H1 (cell line): ENCODE measurements around the gene CPSF2. TPM values are rescaled to one million over a fixed set of nuclear protein-coding genes. Genes with fewer than 3 reads are reported as not detected.

Source experiments
- CTCF ChIA-PET: fragments of 300-600 bp; sonication (Branson Sonifier 250); formaldehyde crosslinking; loops from one replicate; lab custom pipeline; 2021; ENCODE audit not compliant: partially characterized antibody; lab: Charles Lee
- POLR2A ChIA-PET: fragments of 300-600 bp; sonication (Branson Sonifier 250); formaldehyde crosslinking; loops from one replicate; lab custom pipeline; 2021; ENCODE audit warnings: inconsistent platforms; ENCODE audit not compliant: partially characterized antibody; lab: Charles Lee
- DNase-seq, 2 experiments: peaks; one replicate each; pipeline versions ENCODE4 v3.0.0 to v3.0.0-alpha.2; 2010 to 2022; ENCODE audit warnings: low spot score in 2 of 2, low read depth in 1 of 2, mixed read lengths in 1 of 2
- FAIRE-seq: peaks from 2 replicates; lab custom pipeline; 2011; peaks lifted over from hg19 to GRCh38; lab: Jason Lieb, UNC
- H2AFZ ChIP-seq: 2 replicates; pipeline ENCODE4 v1.8.1; 2012; ENCODE audit warnings: low read length, inconsistent platforms
- H2AK5ac ChIP-seq: 2 replicates; pipeline ENCODE4 v1.6.1; 2013; ENCODE audit warnings: low read depth, low read length
- H2BK120ac ChIP-seq: replicated peaks from 2 replicates; pipeline ENCODE3; 2013; ENCODE audit warnings: low read depth, low read length, inconsistent platforms
- H2BK12ac ChIP-seq: 2 replicates; pipeline ENCODE4 v1.6.1; 2013; ENCODE audit warnings: low read depth, low read length
- H2BK15ac ChIP-seq: 2 replicates; pipeline ENCODE4 v1.6.1; 2013; ENCODE audit warnings: low read length
- H2BK20ac ChIP-seq: 2 replicates; pipeline ENCODE4 v1.6.1; 2013; ENCODE audit warnings: low read length
- H2BK5ac ChIP-seq: 2 replicates; pipeline ENCODE4 v1.6.1; 2013; ENCODE audit warnings: low read depth, low read length
- H3K14ac ChIP-seq: 2 replicates; pipeline ENCODE4 v1.6.1; 2013; ENCODE audit warnings: inconsistent platforms; ENCODE audit not compliant: insufficient read length
- H3K18ac ChIP-seq: 2 replicates; pipeline ENCODE4 v1.6.1; 2013; ENCODE audit warnings: low read length; ENCODE audit errors: extremely low read depth
- H3K23ac ChIP-seq: 2 replicates; pipeline ENCODE4 v1.6.1; 2013; ENCODE audit warnings: inconsistent platforms; ENCODE audit not compliant: insufficient read length
- H3K23me2 ChIP-seq: 2 replicates; pipeline ENCODE4 v1.6.1; 2013; ENCODE audit warnings: low read depth, low read length
- H3K27ac ChIP-seq: 2 replicates; pipeline ENCODE4 v1.6.1; 2011; ENCODE audit warnings: low read depth, low read length, inconsistent platforms
- H3K27me3 ChIP-seq, 4 experiments: replicated peaks in 1 of 4; 1 replicate in 1 of 4; 2 replicates in 3 of 4; pipeline versions ENCODE4 v1.6.1 to v1.8.1; 2011 to 2013; ENCODE audit warnings: low read length in 3 of 4, mild to moderate bottlenecking in 3 of 4, inconsistent platforms in 2 of 4, mixed read lengths in 2 of 4, moderate library complexity in 1 of 4; ENCODE audit not compliant: control insufficient read depth in 3 of 4, insufficient read depth in 3 of 4; ENCODE audit errors: extremely low read depth in 1 of 4
- H3K36me3 ChIP-seq, 4 experiments: 2 replicates each; pipeline versions ENCODE4 v1.6.1 to v1.8.1; 2011 to 2013; ENCODE audit warnings: mild to moderate bottlenecking in 4 of 4, low read length in 3 of 4, moderate library complexity in 2 of 4, control low read depth in 1 of 4, inconsistent platforms in 1 of 4; ENCODE audit not compliant: insufficient read depth in 4 of 4, control insufficient read depth in 2 of 4
- H3K4ac ChIP-seq: replicated peaks from 2 replicates; pipeline ENCODE3; 2013; ENCODE audit warnings: low read length, low read depth, mixed read lengths, inconsistent platforms; ENCODE audit not compliant: insufficient read length
- H3K4me1 ChIP-seq, 4 experiments: replicated peaks in 1 of 4; 1 replicate in 1 of 4; 2 replicates in 3 of 4; pipeline versions ENCODE4 v1.6.1 to v1.8.1; 2011 to 2013; ENCODE audit warnings: low read length in 3 of 4, inconsistent platforms in 2 of 4, mixed read lengths in 1 of 4; ENCODE audit not compliant: insufficient read depth in 4 of 4, control insufficient read depth in 3 of 4
- H3K4me2 ChIP-seq, 2 experiments: 2 replicates each; pipeline versions ENCODE4 v1.6.1 to v1.8.1; 2011 to 2013; ENCODE audit warnings: low read depth in 2 of 2, low read length in 2 of 2, control low read depth in 1 of 2, inconsistent platforms in 1 of 2, mild to moderate bottlenecking in 1 of 2; ENCODE audit not compliant: insufficient read depth in 1 of 2
- H3K4me3 ChIP-seq, 4 experiments: fragments of 200-600, 300-600 bp in 1 of 4; sonication (generic), shearing (Covaris generic), sonication (Bioruptor Twin) in 1 of 4; 2 replicates each; pipeline versions ENCODE4 v1.5.1 to v1.8.1; 2011 to 2016; ENCODE audit warnings: low read length in 4 of 4, low read depth in 3 of 4, control low read depth in 2 of 4, inconsistent platforms in 2 of 4, mild to moderate bottlenecking in 2 of 4, mixed read lengths in 1 of 4, moderate library complexity in 1 of 4; ENCODE audit not compliant: insufficient read depth in 2 of 4; ENCODE audit errors: extremely low read depth in 1 of 4
- H3K56ac ChIP-seq: replicated peaks from 2 replicates; pipeline ENCODE3; 2013; ENCODE audit warnings: low read depth, mild to moderate bottlenecking, mixed read lengths, low read length, inconsistent platforms; ENCODE audit not compliant: insufficient read length
- H3K79me1 ChIP-seq: 2 replicates; pipeline ENCODE4 v1.6.1; 2013; ENCODE audit warnings: low read depth, low read length, control low read depth
- H3K79me2 ChIP-seq, 2 experiments: 2 replicates each; pipeline versions ENCODE4 v1.6.1 to v1.8.1; 2012 to 2013; ENCODE audit warnings: low read length in 2 of 2, mild to moderate bottlenecking in 2 of 2, inconsistent platforms in 1 of 2; ENCODE audit not compliant: insufficient read depth in 2 of 2, control insufficient read depth in 1 of 2
- H3K9ac ChIP-seq, 4 experiments: replicated peaks in 1 of 4; 1 replicate in 1 of 4; 2 replicates in 3 of 4; pipeline versions ENCODE4 v1.6.1 to v1.8.1; 2011 to 2013; ENCODE audit warnings: low read depth in 3 of 4, low read length in 3 of 4, control low read depth in 2 of 4, mild to moderate bottlenecking in 2 of 4, moderate library complexity in 2 of 4, inconsistent platforms in 1 of 4; ENCODE audit errors: extremely low read depth in 1 of 4
- H3K9me3 ChIP-seq, 2 experiments: 2 replicates each; pipeline versions ENCODE4 v1.6.1 to v1.8.1; 2012 to 2013; ENCODE audit warnings: mild to moderate bottlenecking in 2 of 2, moderate library complexity in 2 of 2, control low read depth in 1 of 2, inconsistent platforms in 1 of 2, low read depth in 1 of 2, low read length in 1 of 2, mixed read lengths in 1 of 2; ENCODE audit not compliant: insufficient read depth in 2 of 2
- H4K20me1 ChIP-seq, 2 experiments: replicated peaks in 1 of 2; 2 replicates each; pipeline versions ENCODE3 to v1.8.1; 2011 to 2013; ENCODE audit warnings: inconsistent platforms in 2 of 2, low read length in 2 of 2, mild to moderate bottlenecking in 1 of 2; ENCODE audit not compliant: insufficient read depth in 2 of 2, control insufficient read depth in 1 of 2
- H4K5ac ChIP-seq: 2 replicates; pipeline ENCODE4 v1.6.1; 2013; ENCODE audit warnings: low read length, low read depth, mixed read lengths, inconsistent platforms; ENCODE audit not compliant: insufficient read length
- H4K8ac ChIP-seq: 2 replicates; pipeline ENCODE4 v1.8.0; 2013; ENCODE audit warnings: mild to moderate bottlenecking, moderate library complexity, low read length, inconsistent platforms; ENCODE audit not compliant: insufficient read depth; ENCODE audit errors: extremely low read depth
- H4K91ac ChIP-seq: replicated peaks from 2 replicates; pipeline ENCODE3; 2013; ENCODE audit warnings: low read length, mixed read lengths, inconsistent platforms; ENCODE audit not compliant: insufficient read length
- BACH1 ChIP-seq: IDR thresholded peaks from 2 replicates; pipeline ENCODE4 v1.6.1; 2012; ENCODE audit warnings: low read length, improper control_type of control experiment
- BCL11A ChIP-seq, 2 experiments: IDR thresholded peaks; one replicate each; pipeline ENCODE4 v1.6.1; 2011; ENCODE audit warnings: low read depth in 2 of 2, low read length in 2 of 2, mild to moderate bottlenecking in 2 of 2
- POLR2AphosphoS5 ChIP-seq: IDR thresholded peaks from 2 replicates; pipeline ENCODE4 v1.6.1; 2011; ENCODE audit warnings: low read depth, low read length
- TAF7 ChIP-seq: optimal IDR thresholded peaks from 2 replicates; pipeline ENCODE3; 2011; ENCODE audit warnings: low read depth, mild to moderate bottlenecking, inconsistent platforms, low read length, moderate library complexity, borderline replicate concordance
- WGBS, 2 experiments: shearing (Covaris generic) in 1 of 2; methylation state at CpG; one replicate each; pipeline versions ENCODE4 v1.1.6 to v1.1.7; 2013 to 2015; ENCODE audit warnings: low lambda C conversion rate in 2 of 2, mixed read lengths in 2 of 2, inconsistent platforms in 1 of 2, low coverage in 1 of 2, missing lambda C conversion rate in 1 of 2; ENCODE audit not compliant: insufficient replicate concordance in 2 of 2, insufficient coverage in 1 of 2, insufficient read length in 1 of 2; ENCODE audit errors: extremely low coverage in 1 of 2, missing lambda C conversion rate in 1 of 2; 5-methylcytosine and 5-hydroxymethylcytosine counted together
- polyA plus RNA-seq, 7 experiments: library from polyadenylated mRNA; depleted of rRNA in 3 of 7; stranded (reverse) in 5 of 7; unstranded in 2 of 7; fragments of >200 nt in 5 of 7; fragments of 200-250 nt in 2 of 7; gene quantifications; 1 replicate in 5 of 7; 2 replicates in 1 of 7; 4 replicates in 1 of 7; pipeline versions ENCODE4 v1.2.1 to v1.2.3, GENCODE V29; 2011 to 2013; ENCODE audit warnings: missing spikeins in 2 of 7, mixed read lengths in 2 of 7
- total RNA-seq: library from RNA; stranded (reverse); fragmentation: NEBNext Ultra II Directional; extraction: Animal tissue kit (Norgen Biotek cat#: 25700); gene quantifications from 2 replicates; pipeline ENCODE4 v1.2.1, GENCODE V29; 2021

Gene CPSF2
- total and polyA plus RNA-seq, 2 of the 8 experiments (the other 6 are each of a cell fraction or from before 2014, with no cell fraction given), result 11.3 to 130 TPM

DNA sequence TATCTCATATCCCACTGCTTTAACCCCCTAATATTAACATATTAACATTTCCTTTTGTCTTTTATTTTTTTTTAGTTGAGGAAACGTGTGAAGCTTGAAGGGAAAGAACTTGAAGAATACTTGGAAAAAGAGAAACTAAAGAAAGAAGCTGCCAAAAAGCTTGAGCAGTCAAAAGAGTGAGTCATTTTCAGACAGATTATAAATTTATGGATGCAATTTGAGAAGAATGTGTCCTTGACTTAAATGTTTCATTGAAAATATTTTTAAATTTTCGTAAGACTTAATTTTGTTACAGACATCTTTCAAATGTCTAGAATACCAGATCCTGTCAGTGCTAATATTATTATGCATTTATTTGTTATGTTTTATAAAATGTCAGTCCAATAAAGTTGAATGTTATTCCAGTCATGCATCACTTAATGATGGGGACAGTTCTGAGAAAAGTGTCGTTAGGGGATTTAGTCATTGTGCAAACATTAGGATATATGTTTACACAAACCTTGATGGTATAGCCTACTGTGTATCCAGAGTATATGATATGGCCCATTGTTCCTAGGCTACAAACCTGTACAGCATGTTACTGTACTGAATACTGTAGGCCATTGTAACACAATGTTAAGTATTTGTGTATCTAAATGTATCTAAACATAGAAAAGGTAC lies 32.6 kb downstream of the CPSF2 start:
- H3K9ac ChIP-seq, result no peak overlapping the region
- TF ChIP-seq BCL11A (IDR thresholded peaks at IDR 0.05; ENCODE audit: low read depth in 2 of 2, low read length in 2 of 2) (no peak), BACH1 (no peak), TAF7 (no peak), POLR2AphosphoS5 (no peak)
- CTCF ChIA-PET, result interaction anchor here (0.7 to 1.3 kb wide), 3 partner anchors 25 to 867 kb away, joined by 3 to 4 read pairs (median 3); no protein-coding TSS in a partner anchor
- H4K91ac ChIP-seq, result no peak overlapping the region
- no peak overlapping the region for H3K4ac ChIP-seq
- H3K23me2 ChIP-seq, result no peaks in the 10 kb centered on the region
- no peak overlapping the region for H2BK12ac ChIP-seq
- no peak overlapping the region for H3K14ac ChIP-seq
- H3K79me2 ChIP-seq, result no peaks in the 10 kb centered on the region
- no peaks in the 10 kb centered on the region for H3K27me3 ChIP-seq
- no peaks in the 10 kb centered on the region for H3K9me3 ChIP-seq
- H3K4me2 ChIP-seq, result no peak overlapping the region
- no peaks in the 10 kb centered on the region for H4K20me1 ChIP-seq
- no peak overlapping the region for H3K56ac ChIP-seq
- H4K8ac ChIP-seq, result no peak overlapping the region
- H2BK120ac ChIP-seq, result no peak overlapping the region
- H2AFZ ChIP-seq, result no peak overlapping the region
- no peak overlapping the region for H2BK15ac ChIP-seq
- H3K4me1 ChIP-seq, result no peaks in the 10 kb centered on the region
- POLR2A ChIA-PET, result interaction anchor here (0.7 to 1.1 kb wide), 2 partner anchors 33 to 47 kb away, joined by 3 to 4 read pairs; partner anchors contain the start of genes CPSF2 and NDUFB1
- H3K23ac ChIP-seq, result no peak overlapping the region
- peaks cover 20 to 57% (median 33%) of the 10 kb centered on the region in 4 experiments for H3K36me3 ChIP-seq
- no peaks in the 10 kb centered on the region for H3K79me1 ChIP-seq
- no peak overlapping the region for H4K5ac ChIP-seq
- H2AK5ac ChIP-seq, result no peak overlapping the region
- 84% methylated on average over 3 of the region's 3 CpGs; no CpG with 5 or more reads in 1 of the 2 experiments for WGBS, 2 experiments
- DNase-seq (no peak), FAIRE-seq (no peak)
- H3K18ac ChIP-seq, result no peak overlapping the region
- H3K27ac ChIP-seq, result no peak overlapping the region
- H2BK5ac ChIP-seq, result no peak overlapping the region
- no peak overlapping the region for H2BK20ac ChIP-seq
- no peak overlapping the region for H3K4me3 ChIP-seq
